GM19238 (cell line): ENCODE results near the gene FBXL7.

Experiments
- DNase-seq: peaks from one replicate; pipeline ENCODE4 v3.0.0; 2011; ENCODE audit warnings: low spot score; ENCODE audit not compliant: insufficient read length

FBXL7 gene

DNA sequence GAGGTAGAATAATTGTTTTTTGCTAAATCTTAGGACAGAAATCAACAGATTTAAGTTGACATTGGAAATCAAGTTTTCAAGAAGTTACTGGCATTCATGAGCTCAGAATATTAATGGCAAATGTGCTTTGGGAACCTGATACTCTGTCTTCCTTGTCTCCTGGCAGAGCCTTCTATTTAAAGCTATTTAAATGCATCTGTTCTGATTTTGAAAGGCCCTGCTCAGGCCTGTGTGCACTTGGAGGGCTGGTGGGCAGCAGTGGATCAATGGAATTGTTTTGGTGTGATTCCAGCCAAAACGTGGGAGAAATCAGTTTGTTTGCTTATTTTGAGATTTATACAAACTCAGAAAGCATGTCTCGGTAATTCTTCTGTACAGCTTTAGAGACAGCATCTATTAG is 38.5 kb downstream of the FBXL7 start:
- DNase-seq, result no peak

DNA sequence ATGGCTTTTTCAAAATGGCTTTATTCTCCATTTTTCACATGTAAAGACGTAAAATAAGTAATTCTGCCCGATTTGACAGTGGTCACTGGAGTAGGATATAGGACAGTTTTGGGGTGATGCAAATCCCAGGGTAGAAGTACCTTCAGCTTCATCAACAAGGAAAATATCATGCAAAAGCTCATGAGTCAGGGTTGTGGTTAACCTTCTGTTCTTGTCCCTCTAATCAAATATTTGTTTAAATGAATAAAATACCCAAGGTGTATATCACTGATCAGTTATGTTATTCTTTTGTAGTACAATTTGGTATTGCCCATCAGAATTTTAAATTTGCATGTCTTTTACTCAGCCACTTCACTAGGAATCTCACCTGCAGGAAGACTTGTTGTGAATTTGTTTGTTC is 40.0 kb downstream of the FBXL7 start:
- no peak for DNase-seq

DNA sequence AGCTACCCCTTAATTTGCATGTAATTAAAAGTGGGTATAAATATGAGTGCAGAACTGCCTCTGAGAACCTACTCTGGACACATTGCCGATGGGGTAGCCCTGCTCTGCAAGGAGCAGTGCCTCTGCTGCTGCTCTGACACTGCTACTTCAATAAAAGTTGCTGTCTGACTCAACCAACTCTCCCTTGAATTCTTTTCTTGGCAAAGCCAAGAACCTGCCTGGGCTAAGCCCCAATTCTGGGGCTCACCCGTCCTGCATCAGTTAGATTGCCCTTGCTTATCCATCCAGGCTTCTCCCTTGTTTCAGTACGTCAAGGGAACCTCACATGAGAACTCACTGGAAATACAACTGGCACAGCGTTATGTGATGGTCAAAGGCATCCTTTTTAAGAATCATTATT is 44.1 kb downstream of the FBXL7 start:
- no peak for DNase-seq

DNA sequence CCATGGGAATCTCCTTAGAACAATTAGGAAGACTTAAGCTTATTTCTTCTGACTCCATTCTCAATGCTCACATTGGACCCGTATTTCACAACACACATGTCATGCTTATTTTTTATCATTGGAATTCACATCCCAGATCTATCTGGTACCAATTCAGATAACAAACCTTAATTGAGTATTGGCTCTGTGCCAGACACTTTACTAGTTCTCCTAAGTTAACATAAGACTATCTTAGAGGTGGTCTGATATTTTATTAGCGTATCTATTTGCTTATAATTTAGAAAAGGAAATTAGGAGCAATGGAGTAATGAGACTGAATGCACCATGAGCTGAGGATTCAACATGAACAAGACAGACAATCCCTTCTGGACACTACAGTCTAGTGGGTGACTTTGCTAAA is 45.1 kb downstream of the FBXL7 start:
- no peak for DNase-seq

DNA sequence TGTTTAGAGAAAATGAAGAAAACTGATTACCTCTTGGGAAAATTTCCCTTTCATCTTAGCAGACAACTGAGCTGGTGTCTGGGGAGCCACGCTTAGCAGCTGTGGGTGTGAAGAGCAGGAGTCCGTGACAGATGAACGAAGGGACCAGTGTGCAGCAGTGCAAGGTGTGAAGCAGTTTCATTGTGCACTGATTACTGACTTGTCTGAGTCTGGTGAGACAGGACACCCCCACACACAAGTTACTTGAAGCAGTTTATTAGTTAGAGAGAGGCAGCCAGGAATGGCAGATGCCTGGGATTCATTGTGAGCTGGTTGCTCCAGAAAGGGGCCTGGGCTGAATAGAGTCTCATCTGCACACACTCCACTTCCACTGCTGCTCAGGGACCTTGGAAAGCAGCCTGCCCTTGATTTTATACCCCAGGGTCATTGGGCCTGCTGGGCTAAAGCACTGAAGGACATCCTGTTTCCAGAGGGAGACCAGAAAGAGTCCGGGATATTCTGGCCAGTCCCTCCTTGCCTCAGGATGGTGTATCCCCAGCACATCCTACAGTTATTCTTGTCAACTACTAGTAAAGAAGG is 47.4 kb downstream of the FBXL7 start:
- DNase-seq, result no peak

DNA sequence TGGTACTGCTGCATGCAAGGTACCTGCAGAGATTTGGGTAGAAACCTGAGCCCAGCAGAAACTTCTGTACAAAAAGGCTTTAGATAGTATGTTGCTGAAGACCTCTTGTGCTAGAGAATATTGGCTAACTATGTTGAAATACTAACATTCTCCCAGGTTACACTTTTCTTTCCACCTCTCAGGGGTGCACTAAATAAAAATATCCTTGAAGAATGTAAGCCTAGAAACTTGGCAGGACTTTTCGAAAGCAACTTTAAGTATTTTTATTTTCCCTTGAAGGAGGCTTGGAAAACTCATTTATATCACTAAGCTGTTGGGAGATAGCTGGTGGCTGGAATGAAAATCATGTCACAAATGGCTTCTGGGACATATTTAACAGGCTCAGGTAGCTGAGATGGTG is 50.0 kb downstream of the FBXL7 start:
- DNase-seq, result no peak

DNA sequence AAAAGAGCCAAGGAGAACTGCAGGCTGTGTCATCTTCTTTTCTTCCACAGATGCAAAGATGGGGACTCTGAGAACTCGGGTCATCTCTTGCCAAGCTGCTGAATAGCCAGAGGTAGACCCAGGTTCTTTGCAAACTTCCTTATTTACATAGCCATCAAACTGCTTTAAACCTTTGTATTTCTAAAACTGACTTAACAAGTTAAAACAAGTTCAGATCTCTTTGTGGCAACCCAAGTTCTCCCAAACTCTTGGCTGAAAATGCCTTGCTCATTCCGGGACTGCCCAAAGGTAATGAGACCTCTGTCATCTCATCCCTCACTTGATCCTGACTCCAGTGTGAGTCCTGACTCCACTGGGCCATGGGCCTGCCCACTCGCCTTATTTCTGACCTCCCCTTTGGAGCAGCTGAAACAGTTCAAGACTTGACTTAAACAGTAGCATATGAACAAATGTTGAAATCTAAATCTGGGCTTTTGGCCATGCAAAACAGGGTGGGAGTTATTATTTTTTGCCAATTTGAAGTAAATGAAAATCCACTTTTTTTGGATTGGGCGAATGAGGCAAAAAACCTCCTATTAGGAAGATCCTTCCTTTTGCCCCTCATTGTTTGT is 50.6 kb downstream of the FBXL7 start:
- no peak for DNase-seq

DNA sequence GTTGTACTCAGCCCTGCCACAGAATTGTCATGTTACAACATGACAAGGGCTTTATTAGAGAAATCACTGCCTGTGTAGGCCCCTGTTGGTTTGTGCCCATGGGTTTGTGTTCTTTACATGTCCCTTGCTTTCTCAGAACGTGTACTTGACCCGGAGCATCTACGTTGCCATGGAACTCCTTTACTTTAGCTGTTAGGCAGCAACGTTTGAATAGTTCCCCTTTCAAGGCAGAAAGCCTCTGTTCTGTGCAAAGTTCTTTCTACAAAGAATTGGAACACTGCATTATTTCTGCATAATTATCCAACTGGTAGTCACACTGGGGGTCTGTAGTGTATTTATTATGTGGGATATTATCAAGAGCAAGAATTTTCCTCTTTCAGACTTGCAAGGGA is 51.1 kb downstream of the FBXL7 start:
- no peak for DNase-seq

DNA sequence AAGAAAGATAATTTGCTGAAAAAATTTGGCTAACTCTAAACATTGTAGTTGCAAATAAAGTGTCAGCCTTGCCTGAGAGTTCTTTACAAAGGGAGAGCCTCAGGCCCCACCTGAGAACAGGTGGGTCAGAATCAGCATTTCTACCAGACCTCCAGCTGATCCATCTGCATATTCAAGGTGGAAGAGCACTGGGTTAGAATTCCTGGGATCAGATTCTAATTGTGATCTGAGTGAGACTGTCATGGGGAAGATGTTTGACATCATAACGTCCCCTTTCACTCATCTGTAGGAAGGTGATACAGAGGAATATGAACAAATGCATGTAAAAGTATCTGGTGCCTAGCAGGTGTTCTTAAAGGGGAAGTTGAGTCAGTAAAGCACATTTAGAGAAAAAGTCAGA is 54.6 kb downstream of the FBXL7 start:
- DNase-seq, result no peak

DNA sequence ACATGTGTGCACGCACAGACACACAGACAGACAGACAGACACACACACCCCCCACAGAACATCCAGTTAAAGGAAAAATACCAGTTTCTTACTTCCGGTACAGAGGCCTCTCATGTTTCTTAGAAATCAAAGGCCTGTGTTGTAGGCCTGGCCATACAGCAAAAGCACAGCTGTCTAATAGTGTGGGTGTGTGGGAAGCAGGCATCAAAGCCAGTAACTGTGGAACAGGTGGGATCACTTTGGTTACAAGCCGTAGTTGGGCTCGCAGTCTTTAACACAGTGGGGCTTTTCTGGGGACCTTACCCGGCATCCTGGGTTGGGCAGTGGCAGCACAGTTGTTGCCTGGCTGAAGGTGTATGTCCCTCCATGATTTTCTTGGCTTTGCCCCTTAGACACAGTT is 55.2 kb downstream of the FBXL7 start:
- no peak for DNase-seq

DNA sequence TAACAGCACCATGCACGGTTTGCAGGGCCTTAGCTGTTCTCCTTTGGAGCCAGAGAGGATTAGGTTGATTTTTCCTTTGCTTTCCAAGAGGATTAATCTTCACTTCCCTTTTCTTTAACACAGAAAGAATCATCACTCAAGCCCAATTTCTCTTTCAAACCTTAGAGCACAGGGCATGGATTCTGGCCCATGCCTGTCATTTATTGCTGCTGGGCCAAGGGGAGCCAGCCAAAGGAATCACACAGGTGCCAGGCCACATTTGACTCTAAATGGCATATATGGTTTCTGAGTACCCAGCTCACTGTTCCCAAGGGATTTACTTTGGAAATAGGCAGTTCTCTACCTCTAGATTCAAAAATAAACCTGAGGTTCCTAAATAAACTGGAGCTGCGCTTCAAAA is 58.3 kb downstream of the FBXL7 start:
- DNase-seq, result no peak

DNA sequence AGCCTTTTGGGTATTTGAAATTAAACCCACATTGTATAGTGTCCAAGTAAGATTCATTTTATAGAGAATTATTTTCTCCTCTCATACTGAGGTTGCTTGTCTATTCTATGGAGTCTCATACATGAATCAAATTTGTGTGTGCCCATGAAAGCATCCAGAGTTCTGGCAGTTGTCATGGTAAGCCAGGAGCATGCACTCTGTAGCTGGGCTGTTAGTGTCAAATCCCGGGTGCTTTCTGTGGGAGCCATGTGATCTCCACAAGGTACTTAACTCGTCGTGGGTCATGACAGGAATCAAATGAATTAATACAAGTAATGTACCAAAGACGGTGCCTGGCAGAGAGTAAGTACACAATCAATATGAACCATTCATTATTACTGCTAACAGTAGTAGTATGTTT is 58.7 kb downstream of the FBXL7 start:
- DNase-seq, result no peak

DNA sequence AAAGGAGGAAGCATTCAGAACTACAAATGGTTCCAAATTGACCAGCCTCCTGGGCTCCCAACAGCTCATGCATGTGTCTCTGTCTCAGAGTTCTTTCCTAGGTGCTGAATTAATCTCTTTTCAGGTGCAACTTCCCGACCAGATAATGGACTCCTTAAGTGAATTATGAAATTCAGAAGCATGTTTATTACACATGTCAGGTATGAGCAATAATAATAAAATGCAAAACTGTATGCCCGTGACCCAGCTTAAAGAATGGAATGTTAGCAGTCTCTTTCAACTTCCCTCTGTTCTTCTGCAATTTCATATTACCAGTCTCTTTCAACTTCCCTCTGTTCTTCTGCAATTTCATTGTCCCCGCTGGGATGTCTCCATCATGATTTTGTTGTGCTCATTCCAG is 60.4 kb downstream of the FBXL7 start:
- DNase-seq, result no peak

DNA sequence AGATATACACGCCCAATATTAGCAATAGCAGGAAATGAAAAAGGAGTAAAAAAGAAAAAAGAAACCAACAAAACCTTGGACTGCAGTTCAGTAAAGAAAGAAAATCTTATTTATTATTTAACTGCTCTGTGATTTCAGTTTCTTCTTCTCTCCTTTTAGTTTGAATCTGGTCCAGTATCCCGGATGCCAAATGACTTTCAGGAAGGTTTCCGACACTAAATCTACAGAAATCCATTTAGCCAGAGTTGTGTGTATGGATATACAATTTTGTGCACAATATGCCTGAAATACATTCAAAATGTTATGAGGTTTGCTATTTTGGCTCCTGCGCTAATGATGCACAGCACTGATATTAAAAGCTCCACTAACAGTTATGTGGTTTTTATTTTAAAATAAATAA is 64.5 kb downstream of the FBXL7 start:
- DNase-seq, result no peak

DNA sequence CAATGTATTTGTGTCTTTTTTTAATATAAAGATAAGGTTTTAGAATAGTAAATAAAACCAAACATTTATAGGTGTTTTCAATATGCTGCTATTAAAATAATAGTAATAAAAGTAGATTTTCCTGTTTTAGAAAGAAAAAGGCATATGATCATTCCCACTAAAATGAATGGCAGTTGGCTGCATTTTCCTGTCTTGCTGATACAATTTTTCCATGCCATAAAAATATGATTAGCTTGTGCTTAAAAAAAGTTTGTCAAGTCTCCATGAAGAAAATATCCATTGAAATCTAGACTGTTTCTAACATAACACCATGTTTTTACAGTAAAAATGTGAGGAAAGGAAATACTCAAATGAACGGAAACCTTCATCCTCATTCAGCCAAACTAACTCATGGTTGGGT is 65.0 kb downstream of the FBXL7 start:
- DNase-seq, result no peak

DNA sequence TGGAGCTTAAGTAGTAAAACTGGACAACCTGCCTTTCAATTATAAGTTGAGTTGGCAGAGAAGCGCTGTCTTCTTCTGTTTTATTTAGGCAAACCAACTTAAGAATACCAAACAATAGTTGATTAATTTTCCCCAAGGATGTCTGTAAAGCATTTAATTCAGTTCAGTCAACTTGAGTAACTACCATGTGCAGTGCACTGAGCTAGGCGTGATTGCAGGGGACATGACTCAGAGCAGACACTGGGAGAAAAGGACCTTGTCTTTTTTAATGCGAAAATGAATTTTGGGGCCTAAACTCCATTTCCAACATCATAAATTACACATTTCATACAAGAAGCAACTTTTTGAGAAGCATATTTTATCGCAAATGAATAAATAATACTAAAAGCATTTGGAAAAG is 66.3 kb downstream of the FBXL7 start:
- no peak for DNase-seq

DNA sequence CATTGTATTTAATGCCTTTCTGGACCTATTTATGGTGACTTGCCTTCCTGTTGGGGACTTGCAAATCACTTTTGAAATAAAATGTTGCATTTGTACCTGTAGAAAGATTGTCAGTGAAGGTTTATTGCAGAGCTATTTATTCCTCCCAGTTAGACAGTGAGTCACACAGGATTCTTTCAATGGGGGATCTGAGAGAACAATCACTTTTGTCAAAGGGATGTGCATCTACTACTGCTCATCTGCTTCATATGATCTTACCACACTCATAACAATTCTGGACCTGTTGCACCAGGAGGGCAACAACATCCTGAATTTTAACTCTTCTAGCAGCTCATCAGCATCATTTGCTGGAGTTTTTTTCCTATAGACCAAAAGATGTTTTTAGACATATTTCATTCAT is 66.8 kb downstream of the FBXL7 start:
- DNase-seq, result no peak

DNA sequence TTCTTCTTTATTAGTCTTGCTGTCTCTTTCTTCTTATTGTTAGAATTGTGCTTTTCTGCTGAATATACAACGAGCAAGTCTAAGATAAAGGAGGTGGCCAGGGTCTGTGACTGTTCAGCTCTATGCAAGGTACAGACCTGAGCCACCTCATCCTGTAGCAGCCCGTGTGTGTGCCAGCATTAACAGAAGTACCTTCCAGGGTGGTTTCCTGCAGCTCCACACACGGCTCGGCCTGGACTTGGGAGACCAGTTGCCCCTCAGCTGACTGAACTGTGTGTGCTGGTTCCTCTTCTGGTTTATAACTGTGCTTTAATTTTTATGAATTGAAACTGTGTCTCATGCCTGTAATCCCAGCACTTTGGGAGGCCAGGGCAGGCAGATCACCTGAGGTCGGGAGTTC is 70.5 kb downstream of the FBXL7 start:
- no peak for DNase-seq

DNA sequence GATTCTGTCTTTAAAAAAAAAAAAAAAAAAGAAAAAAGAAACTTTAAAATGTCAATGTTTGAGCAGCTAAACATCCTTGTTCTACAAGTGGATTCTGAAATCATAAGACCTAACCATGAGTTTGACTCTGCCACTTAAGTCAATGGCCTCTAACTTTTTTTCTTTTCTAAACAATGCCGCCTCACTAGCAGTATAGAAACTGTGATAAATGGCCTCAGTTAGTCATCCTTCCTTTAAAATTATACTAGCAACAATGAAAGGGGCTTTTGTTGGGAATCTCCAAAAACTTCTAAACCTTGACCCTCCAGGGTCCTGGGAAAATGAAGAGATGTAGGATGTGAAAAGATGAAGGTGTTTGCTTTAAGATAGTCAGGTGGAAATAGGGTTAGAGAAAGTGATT is 71.1 kb downstream of the FBXL7 start:
- no peak for DNase-seq

DNA sequence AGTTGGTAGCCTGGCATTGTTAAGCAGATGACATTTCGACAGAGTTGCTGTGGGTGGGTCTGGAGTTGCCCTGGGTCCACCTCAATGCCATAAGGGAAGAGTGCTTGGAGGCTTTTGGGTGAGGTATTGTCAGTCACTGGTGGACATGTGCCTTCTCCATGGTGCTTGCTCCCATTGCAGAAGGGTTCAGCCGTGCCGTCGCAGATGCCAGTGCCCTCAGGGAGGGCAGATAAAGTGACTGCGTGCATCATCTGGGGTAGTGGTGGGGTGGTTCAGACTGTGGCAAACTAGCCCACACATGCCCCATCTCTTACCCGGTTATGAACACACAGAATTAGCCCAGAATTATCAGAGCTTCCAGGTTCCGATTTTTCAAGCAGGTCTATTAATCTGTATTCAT is 71.6 kb downstream of the FBXL7 start:
- no peak for DNase-seq

DNA sequence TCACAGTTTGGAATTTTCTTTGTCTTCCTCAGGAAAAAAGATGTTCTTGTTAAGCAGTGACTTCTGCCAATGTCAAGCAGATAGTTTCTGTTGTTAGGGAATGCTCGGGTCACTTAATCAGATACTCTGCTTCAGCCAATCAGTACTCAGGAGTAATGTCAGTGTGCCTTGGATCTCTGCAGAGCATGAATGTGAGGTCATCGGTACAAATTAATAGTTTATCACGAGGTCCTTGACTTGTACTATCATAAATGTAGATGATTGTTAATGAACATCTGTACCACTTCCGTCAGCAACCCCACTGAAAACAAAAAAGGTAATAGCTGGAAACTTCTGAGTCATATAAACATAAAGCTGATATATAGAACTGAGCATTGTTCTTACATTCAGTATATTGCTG is 73.6 kb downstream of the FBXL7 start:
- DNase-seq, result no peak

DNA sequence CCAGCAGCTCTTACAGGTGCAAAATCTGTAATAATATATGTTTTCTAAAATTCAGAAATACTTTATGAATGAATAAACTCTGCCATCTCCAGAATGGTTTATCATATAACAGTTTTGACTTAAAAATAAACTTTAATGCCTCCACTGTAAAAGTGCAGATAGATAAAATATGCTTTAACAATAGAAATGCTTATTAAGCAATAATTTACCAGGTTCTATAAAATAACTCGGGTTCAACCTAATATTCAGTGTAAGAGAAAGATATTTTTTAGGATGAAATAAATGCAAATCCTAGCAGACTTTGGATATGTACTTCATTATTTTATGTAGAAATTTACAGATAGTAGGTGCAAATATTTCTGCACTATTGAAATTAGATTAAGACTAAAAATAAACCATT is 74.1 kb downstream of the FBXL7 start:
- no peak for DNase-seq

DNA sequence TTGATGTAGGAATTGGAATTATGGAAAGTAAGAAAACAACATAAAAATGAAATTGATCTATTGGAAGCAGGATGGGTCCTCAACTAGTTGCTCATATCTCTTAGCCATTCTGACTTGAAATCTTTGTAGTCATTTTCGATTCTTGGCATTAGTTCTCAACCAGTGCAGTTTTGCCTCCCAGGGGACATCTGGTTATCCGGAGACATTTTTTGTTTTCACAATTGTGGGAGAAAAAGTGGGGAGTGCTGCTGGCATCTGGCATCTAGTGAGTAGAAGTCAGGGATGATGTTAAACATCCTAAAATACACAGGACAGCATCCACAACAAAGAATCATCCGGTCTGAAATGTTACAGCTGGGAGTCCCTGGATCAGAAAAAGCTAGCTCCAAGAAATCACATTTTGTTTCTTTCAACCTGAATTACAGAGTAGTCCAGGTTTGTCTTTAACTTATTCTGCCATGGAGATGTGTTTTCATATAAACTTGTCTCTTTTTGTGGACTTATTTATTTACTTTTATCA is 74.9 kb downstream of the FBXL7 start:
- DNase-seq, result no peak

DNA sequence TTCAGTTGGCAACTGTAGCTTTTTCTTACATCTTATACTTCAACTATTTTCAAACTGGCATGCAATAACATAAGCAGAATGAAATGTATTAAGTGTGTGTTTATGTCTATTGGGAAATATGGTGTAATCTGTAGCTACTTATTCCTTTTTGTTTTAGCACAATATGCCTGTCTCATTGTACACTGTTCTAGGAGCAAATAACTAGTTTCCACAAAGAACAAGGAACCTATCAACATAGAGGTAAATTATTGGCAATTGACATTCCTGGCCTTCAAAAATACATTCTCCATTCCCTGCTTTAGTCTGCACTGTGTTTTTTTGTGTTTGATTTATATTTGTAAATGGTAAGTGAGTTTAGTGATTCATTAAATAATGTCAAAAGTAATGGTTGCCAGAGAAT is 75.7 kb downstream of the FBXL7 start:
- no peak for DNase-seq
